NB4 (cell line): Measurements from ENCODE around the gene VAPB.

Experiments
- DNase-seq: peaks from one replicate; pipeline ENCODE4 v3.0.0; 2010; ENCODE audit warnings: low read depth
- H3K4me3 ChIP-seq: one replicate; pipeline ENCODE4 v1.5.1; 2011; ENCODE audit warnings: mild to moderate bottlenecking, low read depth, low read length, moderate library complexity
- MYC ChIP-seq: IDR thresholded peaks from 2 replicates; pipeline ENCODE4 v1.6.1; 2011; ENCODE audit warnings: low read depth, low read length
- POLR2A ChIP-seq: IDR thresholded peaks from 2 replicates; pipeline ENCODE4 v1.6.1; 2011; ENCODE audit warnings: mild to moderate bottlenecking; ENCODE audit not compliant: insufficient read length; ENCODE audit errors: extremely low read depth
- TF ChIP-seq, protein P1 (sequence below): IDR thresholded peaks from one replicate; pipeline ENCODE4 v1.5.1; 2012; ENCODE audit warnings: low read depth, low read length
- TF ChIP-seq, protein P2 (sequence below): IDR thresholded peaks from 2 replicates; pipeline ENCODE4 v1.6.1; 2011; ENCODE audit warnings: low read depth, low read length

VAPB gene

DNA sequence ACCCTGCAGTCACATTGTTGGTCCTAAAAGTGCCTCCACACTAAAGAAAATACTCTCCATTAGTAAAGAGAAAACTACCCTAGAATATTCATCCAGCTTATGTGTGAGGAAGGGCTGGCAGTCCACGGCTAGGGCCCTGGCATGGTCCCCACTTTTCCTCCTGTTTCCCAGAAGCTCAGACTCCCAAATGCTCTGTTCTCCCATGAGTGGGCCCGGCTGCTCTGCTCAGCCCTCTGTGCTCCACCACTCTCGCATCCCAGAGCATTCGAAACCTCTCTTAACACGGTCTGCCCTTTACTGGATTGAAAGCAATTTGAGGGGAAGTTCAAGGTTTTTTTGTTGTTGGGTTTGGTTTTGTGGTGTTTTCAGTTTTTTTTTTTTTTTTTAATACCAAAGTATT lies 64.4 kb downstream of the VAPB start:
- TF ChIP-seq, protein P1, sequence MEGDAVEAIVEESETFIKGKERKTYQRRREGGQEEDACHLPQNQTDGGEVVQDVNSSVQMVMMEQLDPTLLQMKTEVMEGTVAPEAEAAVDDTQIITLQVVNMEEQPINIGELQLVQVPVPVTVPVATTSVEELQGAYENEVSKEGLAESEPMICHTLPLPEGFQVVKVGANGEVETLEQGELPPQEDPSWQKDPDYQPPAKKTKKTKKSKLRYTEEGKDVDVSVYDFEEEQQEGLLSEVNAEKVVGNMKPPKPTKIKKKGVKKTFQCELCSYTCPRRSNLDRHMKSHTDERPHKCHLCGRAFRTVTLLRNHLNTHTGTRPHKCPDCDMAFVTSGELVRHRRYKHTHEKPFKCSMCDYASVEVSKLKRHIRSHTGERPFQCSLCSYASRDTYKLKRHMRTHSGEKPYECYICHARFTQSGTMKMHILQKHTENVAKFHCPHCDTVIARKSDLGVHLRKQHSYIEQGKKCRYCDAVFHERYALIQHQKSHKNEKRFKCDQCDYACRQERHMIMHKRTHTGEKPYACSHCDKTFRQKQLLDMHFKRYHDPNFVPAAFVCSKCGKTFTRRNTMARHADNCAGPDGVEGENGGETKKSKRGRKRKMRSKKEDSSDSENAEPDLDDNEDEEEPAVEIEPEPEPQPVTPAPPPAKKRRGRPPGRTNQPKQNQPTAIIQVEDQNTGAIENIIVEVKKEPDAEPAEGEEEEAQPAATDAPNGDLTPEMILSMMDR, result no peak
- TF ChIP-seq MYC, result no peak
- TF ChIP-seq, protein P2, sequence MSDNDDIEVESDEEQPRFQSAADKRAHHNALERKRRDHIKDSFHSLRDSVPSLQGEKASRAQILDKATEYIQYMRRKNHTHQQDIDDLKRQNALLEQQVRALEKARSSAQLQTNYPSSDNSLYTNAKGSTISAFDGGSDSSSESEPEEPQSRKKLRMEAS, result no peak
- no peak for TF ChIP-seq POLR2A
- no peak overlapping the region for H3K4me3 ChIP-seq
- DNase-seq, result no peak

DNA sequence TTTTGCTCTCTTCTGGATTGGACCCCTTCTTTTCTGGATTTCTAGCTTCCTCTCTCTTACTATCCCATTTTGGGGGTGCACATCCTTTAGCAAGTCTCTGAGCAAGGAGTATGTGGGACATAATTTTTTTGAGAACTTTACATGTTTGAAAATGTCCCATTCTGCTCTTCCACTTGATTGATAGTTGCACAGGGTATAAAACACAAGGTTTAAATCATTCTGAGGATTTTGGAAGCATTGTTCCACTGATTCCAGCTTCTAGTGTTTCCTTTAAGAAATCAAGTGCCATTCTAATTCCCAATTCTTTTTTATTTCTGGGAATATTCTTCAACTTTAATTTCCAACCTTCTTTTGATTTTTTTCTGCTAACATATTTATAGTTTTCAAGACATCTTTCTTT lies 65.4 kb downstream of the VAPB start:
- no peak for DNase-seq
- no peak overlapping the region for H3K4me3 ChIP-seq
- TF ChIP-seq, protein P2, result no peak
- TF ChIP-seq, protein P1, result no peak
- TF ChIP-seq POLR2A, result no peak
- no peak for TF ChIP-seq MYC

DNA sequence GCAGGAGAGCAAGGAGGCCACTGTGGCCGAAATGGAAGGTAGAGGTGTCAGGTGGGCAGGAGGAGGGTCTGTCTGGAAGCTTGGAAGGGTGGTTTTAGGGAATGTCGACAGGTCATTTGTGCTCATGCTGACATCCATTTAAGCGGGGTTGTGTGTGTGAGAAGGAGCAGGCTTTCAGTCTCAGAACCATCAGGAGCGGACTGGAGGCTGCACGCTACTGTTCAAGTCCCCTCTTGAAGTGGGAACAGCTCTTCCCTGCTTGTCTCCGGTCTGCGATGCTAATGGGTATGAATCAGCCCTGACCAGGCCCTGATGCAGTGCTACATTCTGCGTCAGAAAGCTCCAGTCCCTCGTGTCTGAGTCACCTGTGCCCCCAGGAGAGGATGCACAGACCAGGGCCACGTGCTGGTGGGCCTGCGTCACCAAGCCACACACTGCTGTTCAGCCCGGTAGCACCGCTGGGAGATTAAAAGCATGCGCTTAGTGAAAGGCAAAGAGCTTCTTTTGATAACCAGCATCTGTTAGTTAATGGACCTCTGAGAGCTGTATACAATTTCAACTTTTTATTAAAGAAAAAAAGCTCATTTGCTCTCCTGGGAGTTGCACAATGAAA lies 68.2 kb downstream of the VAPB start:
- TF ChIP-seq, protein P2, result no peak
- TF ChIP-seq, protein P1, result no peak
- no peak for TF ChIP-seq POLR2A
- no peak for TF ChIP-seq MYC
- no peak for DNase-seq
- no peak overlapping the region for H3K4me3 ChIP-seq

DNA sequence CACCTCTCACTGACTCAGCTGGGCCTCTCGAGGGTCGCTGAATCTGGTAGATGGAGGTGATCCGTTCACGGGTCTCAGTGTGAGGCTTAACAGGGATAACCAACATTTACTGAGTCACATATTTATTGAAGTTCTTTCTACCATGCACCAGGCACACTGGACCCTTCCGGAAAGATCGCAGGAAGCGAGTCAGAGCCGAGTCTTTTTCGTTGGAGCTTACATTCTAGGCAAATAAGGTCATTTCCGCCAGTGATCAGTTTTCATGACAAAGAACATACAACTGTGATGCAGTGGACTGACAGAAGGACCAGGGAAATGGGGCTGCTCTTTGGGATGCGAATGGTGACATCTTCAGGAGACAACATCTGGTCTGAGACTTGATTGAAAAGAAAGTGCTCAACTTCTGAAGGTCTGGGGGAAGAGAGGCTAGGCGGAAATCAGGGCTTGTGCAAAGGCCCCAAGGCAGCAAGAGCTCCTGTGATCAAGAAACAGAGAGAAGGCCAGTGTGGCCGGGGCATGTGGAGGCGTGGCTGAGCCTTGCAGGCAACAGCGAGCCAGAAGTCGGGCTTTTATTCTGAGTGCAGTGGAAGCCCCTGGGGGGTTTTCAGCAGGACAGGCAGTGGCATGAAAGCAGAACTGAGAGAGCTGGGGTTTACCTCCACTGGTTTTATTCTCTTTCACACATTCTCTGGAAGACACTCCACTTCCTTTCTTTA lies 69.5 kb downstream of the VAPB start:
- no peak overlapping the region for H3K4me3 ChIP-seq
- TF ChIP-seq MYC (no peak), POLR2A (no peak)
- TF ChIP-seq, protein P1, result no peak
- TF ChIP-seq, protein P2, result no peak
- peak; percentile 77 for DNase-seq

DNA sequence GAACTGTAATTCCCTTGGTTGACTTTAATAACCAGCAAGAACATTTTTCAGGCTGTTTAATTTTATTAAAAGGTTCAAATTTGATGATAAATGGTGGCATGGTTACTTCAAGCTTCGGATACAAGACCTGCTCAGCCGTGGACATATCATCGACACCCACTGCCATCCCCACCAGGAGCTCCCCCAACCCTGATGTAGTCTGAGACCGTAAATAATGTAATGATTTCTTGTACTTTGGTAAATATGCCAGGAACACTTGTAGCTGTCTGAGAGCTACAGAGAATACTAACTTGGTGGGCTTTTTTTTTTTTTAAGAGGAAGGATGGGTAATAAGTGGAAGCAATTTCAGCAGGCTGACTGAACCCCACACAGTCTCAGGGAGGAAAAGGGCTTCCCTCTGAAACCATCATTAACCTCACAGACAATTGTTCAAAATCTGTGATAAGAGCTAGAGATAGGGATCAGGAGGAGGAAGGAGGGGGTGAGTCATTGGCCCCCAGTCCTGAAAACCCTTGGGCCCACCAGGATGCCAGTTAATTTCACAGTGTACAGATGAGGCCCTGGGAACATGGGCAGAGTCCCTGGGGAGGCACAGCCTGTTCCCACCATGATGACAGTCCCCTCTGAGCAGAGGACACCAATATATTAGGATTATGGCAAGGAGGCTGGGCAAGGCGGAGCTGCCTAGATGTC lies 70.2 kb downstream of the VAPB start:
- peak; percentile 48 for DNase-seq
- TF ChIP-seq MYC (no peak), POLR2A (no peak)
- TF ChIP-seq, protein P1, result no peak
- TF ChIP-seq, protein P2, result no peak
- no peak overlapping the region for H3K4me3 ChIP-seq
